Smooth muscle cell (in vitro differentiated cells): ENCODE measurements around the gene RAD51. TPM values are rescaled to one million over a fixed set of nuclear protein-coding genes. Genes with fewer than 3 reads are reported as not detected.

Source experiments
- DNase-seq: peaks from one replicate; lab custom pipeline; 2025; ENCODE audit not compliant: unreplicated experiment; lab: John Stamatoyannopoulos, UW
- H2AFZ ChIP-seq: fragments of 200-600 bp; sonication (generic); 2 replicates; pipeline ENCODE4 v1.6.0; 2016; ENCODE audit warnings: antibody characterized with exemption, low read depth, mild to moderate bottlenecking
- H3F3A ChIP-seq: fragments of 200-600 bp; sonication (generic); 2 replicates; pipeline ENCODE4 v1.6.0; 2017; ENCODE audit warnings: antibody characterized with exemption, low read depth
- H3K27ac ChIP-seq: fragments of 200-600 bp; sonication (generic); 2 replicates; pipeline ENCODE4 v1.5.1; 2016; ENCODE audit warnings: low read depth, mild to moderate bottlenecking
- H3K27me3 ChIP-seq: fragments of 200-600 bp; sonication (generic); 2 replicates; pipeline ENCODE4 v1.6.1; 2016; ENCODE audit warnings: low read depth, mild to moderate bottlenecking
- H3K36me3 ChIP-seq: fragments of 200-600 bp; sonication (generic); 2 replicates; pipeline ENCODE4 v1.5.1; 2016; ENCODE audit warnings: low read depth
- H3K4me1 ChIP-seq: fragments of 200-600 bp; sonication (generic); 2 replicates; pipeline ENCODE4 v1.5.1; 2016; ENCODE audit warnings: low read depth
- H3K4me2 ChIP-seq: fragments of 200-600 bp; sonication (generic); 2 replicates; pipeline ENCODE4 v1.6.0; 2016; ENCODE audit warnings: mild to moderate bottlenecking
- H3K4me3 ChIP-seq: fragments of 200-600 bp; sonication (generic); 2 replicates; pipeline ENCODE4 v1.5.1; 2016; ENCODE audit warnings: mild to moderate bottlenecking
- H3K79me2 ChIP-seq: fragments of 200-600 bp; sonication (generic); 2 replicates; pipeline ENCODE4 v1.6.0; 2016; ENCODE audit warnings: low read depth, mild to moderate bottlenecking
- H3K9ac ChIP-seq: fragments of 200-600 bp; sonication (generic); 2 replicates; pipeline ENCODE4 v1.6.0; 2016; ENCODE audit warnings: low read depth
- H3K9me3 ChIP-seq: fragments of 200-600 bp; sonication (generic); replicated peaks from 2 replicates; pipeline ENCODE4 v1.5.1; 2016; ENCODE audit warnings: low read depth
- H4K20me1 ChIP-seq: fragments of 200-600 bp; sonication (generic); 2 replicates; pipeline ENCODE4 v1.6.0; 2016; ENCODE audit warnings: low read depth
- WGBS: methylation state at CpG from one replicate; pipeline ENCODE4 v1.1.7; 2016; ENCODE audit warnings: low lambda C conversion rate; 5-methylcytosine and 5-hydroxymethylcytosine counted together
- polyA plus RNA-seq: library from polyadenylated mRNA; unstranded; fragments of >200 nt; fragmentation: Nextera tagmentation; extraction: Ambion mirVana; gene quantifications from 2 replicates; pipeline ENCODE4 v1.2.1, GENCODE V29; 2016
- total RNA-seq: library from RNA; depleted of rRNA; stranded (reverse); fragments of >200 nt; gene quantifications from 2 replicates; pipeline ENCODE4 v1.2.3, GENCODE V29; 2014
- TF ChIP-seq, protein P1 (sequence below): fragments of 200-600 bp; sonication (generic); IDR thresholded peaks from 2 replicates; pipeline ENCODE4 v1.5.1; 2017; ENCODE audit warnings: borderline replicate concordance, mild to moderate bottlenecking, antibody characterized with exemption; ENCODE audit not compliant: insufficient read depth, poor library complexity, severe bottlenecking

Gene RAD51
- total and polyA plus RNA-seq, 2 experiments from 2014 or later, result 9.2 to 15.2 TPM

DNA sequence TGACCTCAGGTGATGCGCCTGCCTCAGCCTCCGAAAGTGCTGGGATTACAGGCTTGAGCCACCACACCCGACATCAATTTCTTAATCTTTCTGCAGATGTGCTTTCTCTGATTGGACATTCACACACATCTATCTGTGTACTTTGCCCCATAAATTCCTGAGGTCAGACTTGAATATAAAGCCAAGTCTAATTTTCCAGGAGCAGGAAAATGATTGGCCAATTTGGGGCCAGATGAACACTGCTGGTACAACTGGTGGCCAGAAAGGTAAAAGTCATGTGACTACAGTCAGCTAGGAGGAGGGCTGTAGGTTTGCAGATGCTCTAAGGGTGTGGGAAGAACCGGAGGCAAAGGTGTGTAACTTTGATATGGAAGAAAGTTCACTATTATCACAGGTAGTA lies 3.2 kb upstream of the RAD51 start:
- H3K36me3 ChIP-seq, result no peaks in the 10 kb centered on the region
- no peaks in the 10 kb centered on the region for H3F3A ChIP-seq
- H3K9ac ChIP-seq, result no peak overlapping the region
- H3K4me1 ChIP-seq, result peaks cover 6% of the 10 kb centered on the region
- no peaks in the 10 kb centered on the region for H4K20me1 ChIP-seq
- TF ChIP-seq, protein P1, sequence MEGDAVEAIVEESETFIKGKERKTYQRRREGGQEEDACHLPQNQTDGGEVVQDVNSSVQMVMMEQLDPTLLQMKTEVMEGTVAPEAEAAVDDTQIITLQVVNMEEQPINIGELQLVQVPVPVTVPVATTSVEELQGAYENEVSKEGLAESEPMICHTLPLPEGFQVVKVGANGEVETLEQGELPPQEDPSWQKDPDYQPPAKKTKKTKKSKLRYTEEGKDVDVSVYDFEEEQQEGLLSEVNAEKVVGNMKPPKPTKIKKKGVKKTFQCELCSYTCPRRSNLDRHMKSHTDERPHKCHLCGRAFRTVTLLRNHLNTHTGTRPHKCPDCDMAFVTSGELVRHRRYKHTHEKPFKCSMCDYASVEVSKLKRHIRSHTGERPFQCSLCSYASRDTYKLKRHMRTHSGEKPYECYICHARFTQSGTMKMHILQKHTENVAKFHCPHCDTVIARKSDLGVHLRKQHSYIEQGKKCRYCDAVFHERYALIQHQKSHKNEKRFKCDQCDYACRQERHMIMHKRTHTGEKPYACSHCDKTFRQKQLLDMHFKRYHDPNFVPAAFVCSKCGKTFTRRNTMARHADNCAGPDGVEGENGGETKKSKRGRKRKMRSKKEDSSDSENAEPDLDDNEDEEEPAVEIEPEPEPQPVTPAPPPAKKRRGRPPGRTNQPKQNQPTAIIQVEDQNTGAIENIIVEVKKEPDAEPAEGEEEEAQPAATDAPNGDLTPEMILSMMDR, result no peak
- H2AFZ ChIP-seq, result no peak overlapping the region
- no peak overlapping the region for H3K4me2 ChIP-seq
- H3K4me3 ChIP-seq, result no peak overlapping the region
- peaks cover 19% of the 10 kb centered on the region for H3K79me2 ChIP-seq
- no peak overlapping the region for H3K27ac ChIP-seq
- H3K9me3 ChIP-seq, result no peaks in the 10 kb centered on the region
- no peaks in the 10 kb centered on the region for H3K27me3 ChIP-seq
- no peak for DNase-seq
- 96% methylated on average over 4 of the region's 4 CpGs for WGBS

DNA sequence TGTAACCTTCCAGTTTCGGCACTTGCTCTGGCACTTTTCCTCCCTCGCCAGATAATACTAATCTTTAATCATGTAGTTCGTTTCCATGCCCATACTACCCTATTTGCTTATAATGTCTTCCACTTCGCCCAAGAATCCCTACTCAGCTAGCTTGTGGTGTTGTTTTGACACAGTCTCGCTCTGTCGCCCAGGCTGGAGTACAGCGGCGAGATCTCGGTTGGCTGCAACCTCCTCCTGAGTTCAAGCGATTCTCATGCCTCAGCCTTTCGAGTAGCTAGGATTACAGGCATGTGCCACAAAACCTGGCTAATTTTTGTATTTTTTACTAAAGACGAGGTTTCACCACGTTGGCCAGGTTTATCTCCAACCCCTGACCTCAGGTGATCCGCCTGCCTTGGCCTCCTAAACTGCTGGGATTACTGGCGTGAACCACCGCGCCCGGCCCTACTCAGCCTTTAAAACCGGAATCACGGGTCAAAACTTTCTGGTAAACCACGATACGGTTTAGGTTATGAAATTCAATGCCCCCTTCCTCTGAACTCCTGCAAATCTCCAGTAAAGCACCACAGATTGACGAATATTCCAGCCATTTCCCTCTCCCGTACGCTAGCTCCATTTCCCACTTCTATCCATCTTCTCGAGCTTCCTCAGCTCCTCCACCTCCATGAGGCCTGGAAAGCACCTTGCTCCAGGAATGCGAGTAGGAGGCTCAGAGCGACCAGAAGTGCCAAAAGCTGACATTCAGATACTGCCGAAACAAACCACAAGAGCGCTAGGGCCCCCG lies 878 bp upstream of the RAD51 start:
- Histone ChIP-seq H3K9ac (peak overlapping the region; percentile 95), H4K20me1 (no peaks in the 10 kb centered on the region), H3K9me3 (no peaks in the 10 kb centered on the region), H3K27me3 (no peaks in the 10 kb centered on the region), H3K36me3 (no peaks in the 10 kb centered on the region), H3K4me2 (peak overlapping the region; percentile 98), H3K27ac (peak overlapping the region; percentile 96), H3K4me1 (peaks cover 6% of the 10 kb centered on the region), H3F3A (no peaks in the 10 kb centered on the region), H3K4me3 (peak overlapping the region; percentile 88), H2AFZ (peak overlapping the region; percentile 99), H3K79me2 (peaks cover 19% of the 10 kb centered on the region)
- DNase-seq, result no peak
- TF ChIP-seq, protein P1, result no peak
- WGBS, result 37% methylated on average over 31 of the region's 31 CpGs

DNA sequence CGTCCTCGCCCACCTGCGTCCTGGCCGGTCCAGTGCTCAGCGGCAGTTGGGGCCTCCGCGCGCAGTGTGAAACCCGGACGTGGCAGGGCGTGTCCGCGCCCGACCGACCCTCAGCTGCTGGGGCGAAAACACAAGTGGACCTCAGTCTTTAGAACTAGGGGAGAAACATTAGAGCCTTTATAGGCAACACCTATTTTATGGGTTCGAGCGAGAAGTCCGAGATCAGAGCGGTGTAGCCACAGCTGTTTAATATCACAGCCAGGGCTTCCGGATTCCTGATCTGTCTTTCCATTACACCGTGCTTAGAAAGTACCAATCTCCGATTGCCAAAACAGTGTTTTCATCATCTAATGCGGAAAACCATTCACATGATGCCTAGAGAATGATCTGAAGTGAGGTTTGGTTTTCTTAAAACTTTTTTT lies 506 bp downstream of the RAD51 start:
- no peaks in the 10 kb centered on the region for H4K20me1 ChIP-seq
- TF ChIP-seq, protein P1, result no peak
- peak overlapping the region; percentile 95 for H3K9ac ChIP-seq
- H3K79me2 ChIP-seq, result peaks cover 19% of the 10 kb centered on the region
- no peaks in the 10 kb centered on the region for H3K9me3 ChIP-seq
- peaks cover 6% of the 10 kb centered on the region for H3K4me1 ChIP-seq
- no peak for DNase-seq
- peak overlapping the region; percentile 96 for H3K27ac ChIP-seq
- under 1% methylated on average over 21 of the region's 24 CpGs for WGBS
- peak overlapping the region; percentile 88 for H3K4me3 ChIP-seq
- peak overlapping the region; percentile 98 for H3K4me2 ChIP-seq
- H3F3A ChIP-seq, result no peaks in the 10 kb centered on the region
- H3K27me3 ChIP-seq, result no peaks in the 10 kb centered on the region
- no peaks in the 10 kb centered on the region for H3K36me3 ChIP-seq
- peak overlapping the region; percentile 99 for H2AFZ ChIP-seq
